Right forelimb (tissue), 1 donor: ENCODE results near the gene EEFSEC.

Experiments
- DNase-seq: peaks from one replicate; pipeline ENCODE4 v3.0.0-alpha.2; 2018

EEFSEC gene

DNA sequence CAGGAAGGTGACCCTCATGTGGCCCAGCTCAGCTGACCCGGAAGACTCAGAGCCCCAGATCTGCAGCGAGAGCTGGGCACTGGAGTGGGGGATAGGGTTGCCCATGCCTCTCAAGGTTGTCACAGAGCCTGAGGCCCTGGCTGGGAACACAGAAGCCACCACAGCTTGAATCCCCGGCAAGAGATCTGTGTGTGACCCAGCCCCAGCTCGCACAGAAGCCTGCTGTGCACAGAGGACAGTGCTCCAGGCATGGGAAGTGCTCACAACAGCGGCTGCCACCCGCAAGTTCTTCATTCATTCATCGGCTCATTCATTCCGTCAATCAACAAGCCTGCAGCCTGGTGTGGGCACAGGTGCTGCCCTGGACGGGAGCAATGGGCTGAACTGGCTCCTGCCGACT, 277.0 kb downstream of the EEFSEC start:
- DNase-seq: no peak

- no peak for DNase-seq
Measured at GRCh38 chr3:128430731-128431130, 277.4 kb downstream of the EEFSEC start.

- DNase-seq: no peak
Measured at GRCh38 chr3:128431803-128432300, 278.6 kb downstream of the EEFSEC start.

DNA sequence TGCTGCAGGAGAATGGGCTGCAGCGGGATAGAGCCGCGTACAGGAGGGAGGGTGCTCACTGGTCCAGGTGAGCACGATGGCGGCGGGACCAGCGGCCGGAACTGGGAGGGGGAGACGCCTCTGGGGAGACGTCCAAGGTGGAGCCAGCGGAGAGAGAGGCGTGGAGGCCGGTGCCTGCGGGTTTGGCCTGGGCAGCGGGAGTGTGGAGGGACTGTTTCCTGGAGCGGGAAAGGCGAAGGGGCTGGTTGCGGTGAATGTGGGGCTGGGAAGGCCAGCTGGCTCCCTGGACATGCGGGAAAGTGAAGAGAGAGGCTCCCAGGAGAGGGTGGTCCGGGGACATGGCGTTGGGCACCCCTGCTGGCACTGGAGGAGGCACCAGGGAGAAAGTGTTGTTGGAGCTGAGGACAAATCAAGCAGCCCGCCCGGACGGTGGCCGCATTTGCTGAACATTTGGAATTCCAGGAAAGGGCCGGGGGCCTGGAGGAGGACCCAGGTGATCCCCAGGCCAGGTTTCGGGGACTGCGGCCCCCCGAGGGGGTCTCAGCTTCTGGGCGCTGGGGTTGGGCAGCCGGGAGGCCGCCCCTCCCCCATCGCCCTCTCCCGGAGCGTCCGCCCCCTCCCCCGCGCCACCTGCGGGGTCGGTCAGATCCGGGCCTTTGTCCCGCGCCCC, 279.2 kb downstream of the EEFSEC start:
- no peak for DNase-seq

GRCh38 chr3:128432971-128433836, 279.9 kb downstream of the EEFSEC start:
- DNase-seq: no peak

GRCh38 chr3:128433837-128434165, 280.5 kb downstream of the EEFSEC start:
- no peak for DNase-seq

- DNase-seq: no peak
Measured at GRCh38 chr3:128434524-128434923, 281.2 kb downstream of the EEFSEC start.

GRCh38 chr3:128435058-128435457, 281.8 kb downstream of the EEFSEC start:
- no peak for DNase-seq

GRCh38 chr3:128435561-128435960, 282.3 kb downstream of the EEFSEC start:
- no peak for DNase-seq

DNA sequence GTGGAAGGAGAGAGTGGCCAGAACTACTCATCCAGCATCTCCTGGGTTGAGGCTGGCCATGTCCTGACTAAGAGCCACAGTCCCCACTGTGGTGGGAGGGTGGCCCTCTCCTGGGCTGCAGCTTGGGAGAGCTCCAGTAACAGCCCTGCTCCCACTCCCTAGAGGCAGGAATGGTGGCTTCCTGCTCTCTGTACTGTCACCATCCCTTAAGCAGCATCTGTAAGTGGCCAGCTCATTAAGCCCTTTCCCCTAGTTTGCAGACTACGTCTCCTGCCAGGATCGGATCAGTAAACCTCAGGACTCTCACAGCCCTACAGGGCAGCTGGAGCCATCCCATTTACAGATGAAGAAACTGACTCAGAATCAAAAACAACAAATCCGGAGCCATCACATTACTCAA, 282.9 kb downstream of the EEFSEC start:
- no peak for DNase-seq

DNA sequence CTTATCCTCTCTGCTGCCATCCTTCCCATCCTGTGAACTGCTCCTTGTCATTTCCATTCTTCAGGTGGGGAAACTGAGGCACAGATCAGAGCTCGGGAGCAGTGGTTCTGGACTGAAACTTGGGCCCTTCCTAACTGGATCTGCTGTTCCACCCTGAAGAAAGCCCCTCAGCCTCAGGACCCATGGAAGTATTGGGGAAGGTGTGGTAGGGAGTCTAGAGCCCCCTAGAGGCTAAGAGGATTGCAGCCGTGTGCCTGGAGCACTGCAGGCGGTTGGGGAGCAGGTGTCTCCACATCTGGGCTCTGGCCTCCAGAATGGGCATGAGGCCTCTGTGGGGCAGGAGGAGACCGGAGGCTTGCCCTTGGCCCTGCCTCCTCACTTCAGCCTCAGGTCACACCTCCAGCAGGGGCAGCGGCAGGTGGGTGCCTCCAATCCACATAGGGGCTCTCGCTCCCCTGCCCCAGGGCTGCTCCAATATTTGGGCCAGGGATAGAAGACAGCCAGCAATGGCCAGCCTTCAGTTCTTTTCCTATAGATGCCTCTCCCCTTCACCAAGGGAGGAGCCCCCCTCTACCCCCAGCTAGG, 285.3 kb downstream of the EEFSEC start:
- DNase-seq: no peak

DNA sequence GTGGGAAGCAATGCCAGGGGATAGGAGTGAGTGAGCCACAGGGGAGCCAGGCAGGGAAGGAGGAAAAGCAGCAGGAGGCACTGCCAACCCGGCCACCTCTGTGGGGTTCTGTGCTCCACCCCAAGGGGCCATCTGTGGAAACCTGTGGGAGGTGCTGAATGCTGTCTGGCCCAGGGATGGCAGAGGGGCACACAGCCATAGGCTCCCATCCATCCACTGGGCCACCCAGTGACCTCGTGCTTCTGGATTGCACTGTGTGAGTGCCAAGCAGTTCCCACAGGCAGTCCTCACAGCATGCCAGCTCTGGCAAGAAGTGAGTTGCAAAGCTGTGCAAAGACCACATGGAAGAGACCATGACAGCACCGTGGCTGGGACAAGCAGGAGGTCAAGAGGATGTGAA, 285.9 kb downstream of the EEFSEC start:
- DNase-seq: no peak

DNA sequence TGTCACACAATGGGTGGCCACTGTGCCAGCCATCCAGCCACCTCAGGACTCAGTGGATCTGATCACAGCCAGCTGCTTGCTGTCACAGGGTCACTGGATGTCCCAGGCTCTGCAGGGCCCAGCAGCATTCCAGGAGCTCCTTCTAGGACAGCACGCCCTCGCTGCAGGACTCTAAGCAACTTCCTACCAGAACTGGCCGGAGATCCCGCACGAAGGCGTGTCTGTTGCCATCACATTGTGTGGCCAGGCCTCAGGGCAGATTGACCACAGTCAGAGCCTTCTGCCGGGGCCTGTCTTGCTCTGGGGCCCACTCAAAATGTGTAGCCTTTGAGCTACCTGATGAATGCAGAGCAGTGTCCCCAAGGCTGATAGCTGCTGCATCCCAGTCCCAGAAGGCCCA, 288.8 kb downstream of the EEFSEC start:
- no peak for DNase-seq

DNA sequence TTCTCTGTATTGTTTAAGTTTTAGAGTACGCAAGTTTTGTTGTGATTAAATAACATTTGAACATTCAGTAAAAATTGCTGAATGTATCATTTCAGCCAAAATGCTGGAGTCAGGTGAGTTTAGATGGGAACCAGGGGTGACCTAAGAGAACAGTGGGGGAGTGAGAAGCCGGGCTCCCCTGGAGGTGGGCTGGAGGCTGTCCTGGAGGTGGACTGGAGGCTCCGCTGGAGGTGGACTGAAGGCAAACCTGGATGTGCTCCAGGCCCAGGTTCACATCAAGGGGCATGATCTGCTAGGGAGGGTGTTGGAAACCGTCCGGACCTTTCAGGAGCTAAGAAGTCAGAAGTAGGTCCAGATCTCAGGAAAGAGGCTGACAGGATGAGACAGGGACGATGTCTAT, 289.7 kb downstream of the EEFSEC start:
- DNase-seq: no peak

- DNase-seq: no peak
Measured at GRCh38 chr3:128443771-128444170, 290.5 kb downstream of the EEFSEC start.

DNA sequence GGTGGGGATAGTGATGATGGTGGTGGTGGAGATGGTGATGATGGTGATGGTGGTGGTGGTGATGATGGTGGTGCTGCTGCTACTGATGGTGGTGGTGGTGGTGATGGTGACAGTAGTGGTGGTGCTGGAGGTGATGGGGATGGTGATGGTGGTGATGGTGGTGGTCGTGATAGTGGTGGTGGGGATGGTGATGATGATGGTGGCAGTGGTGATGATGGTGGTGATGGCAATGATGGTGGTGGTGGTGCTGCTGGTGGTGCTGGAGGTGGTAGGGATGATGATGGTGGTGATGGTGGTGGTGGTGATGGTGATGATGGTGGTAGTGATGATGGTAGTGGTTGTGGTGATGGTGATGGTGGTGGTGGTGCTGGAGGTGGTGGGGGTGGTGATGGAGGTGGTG, 292.1 kb downstream of the EEFSEC start:
- no peak for DNase-seq

- no peak for DNase-seq
Measured at GRCh38 chr3:128446821-128447220, 293.5 kb downstream of the EEFSEC start.

DNA sequence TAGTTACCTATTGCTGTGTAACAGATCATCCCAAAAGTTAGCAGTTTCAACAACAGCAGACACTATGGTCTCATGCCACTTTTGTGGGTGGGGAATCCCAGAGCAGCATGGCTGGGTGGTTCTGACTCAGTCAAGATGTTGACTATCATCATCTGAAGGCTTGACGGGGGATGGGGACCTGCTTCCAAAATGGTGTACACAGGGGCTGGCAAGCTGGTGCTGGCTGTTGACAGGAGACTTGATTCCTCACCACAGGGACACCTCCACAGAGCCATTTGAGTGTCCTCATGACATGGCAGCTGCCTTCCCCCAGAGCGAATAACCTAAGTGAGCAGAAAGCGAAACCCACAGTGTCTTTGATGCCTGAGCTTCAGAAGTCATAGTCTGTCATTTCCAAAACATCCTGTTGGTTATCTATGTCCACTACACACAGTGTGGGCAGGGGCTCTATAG, 294.3 kb downstream of the EEFSEC start:
- DNase-seq: no peak

GRCh38 chr3:128448491-128448890, 295.2 kb downstream of the EEFSEC start:
- DNase-seq: no peak

GRCh38 chr3:128449111-128449638, 295.9 kb downstream of the EEFSEC start:
- DNase-seq: no peak

GRCh38 chr3:128452120-128452519, 298.8 kb downstream of the EEFSEC start:
- no peak for DNase-seq

- DNase-seq: no peak
Measured at GRCh38 chr3:128452678-128453275, 299.5 kb downstream of the EEFSEC start.
